ENCODE data around the gene CBY2. TPM values are rescaled to one million over a fixed set of nuclear protein-coding genes. Genes with fewer than 3 reads are reported as not detected.

CBY2 gene
- total RNA-seq, 4 donors from 2014 or later, result not detected

GRCh38 chr13:45763419-45763818, 61.3 kb downstream of the CBY2 start:
- peaks cover 0 to 6% (median 3%) of the 10 kb centered on the region in 4 donors for H3K9me3 ChIP-seq
- H3K27me3 ChIP-seq, result no peaks in the 10 kb centered on the region
- no peaks in the 10 kb centered on the region for H3K36me3 ChIP-seq
- TF ChIP-seq POLR2A (IDR thresholded peaks at IDR 0.05; ENCODE audit: low read depth) (no peak), POLR2AphosphoS5 (IDR thresholded peaks at IDR 0.05) (no peak), CTCF (IDR thresholded peaks at IDR 0.05) (no peak), EP300 (IDR thresholded peaks at IDR 0.05) (no peak)
- WGBS, result 93% methylated on average over 4 of the region's 4 CpGs
- peaks cover 0 to 6% (median 2%) of the 10 kb centered on the region in 4 donors for H3K4me1 ChIP-seq
- intact Hi-C loops (cut with DNase I), result no loop called here
- no peak overlapping the region for H3K4me3 ChIP-seq
- H3K27ac ChIP-seq (replicated peaks in 1 of 4), result no peak overlapping the region
- DNase-seq (ENCODE audit: extremely low spot score), result no peak

Small RNA genes within 50 kb of the gene (small RNA-seq; reads per million reads assigned to genes)
- 0 reads per million in 3 donors for gene RF00017

Other genes with a start within 250 kb of the CBY2 start
- 10 to 100 TPM; 17.7 to 28.2 (median 21.3) TPM for gene COG3, start 237.4 kb upstream of the CBY2 start, total RNA-seq
- gene ERICH6B, start 86.6 kb upstream of the CBY2 start, total RNA-seq, result not detected
- not detected for gene SIAH3, start 149.4 kb downstream of the CBY2 start, total RNA-seq

All from esophagus muscularis mucosa (tissue), 4 donors.